Suppressor macrophage treated with lipopolysaccharide for 4 hours (primary cell): ENCODE measurements around the gene PADI2.
A peak's percentile ranks its signal among the peaks of the same experiment; 100 is the strongest.

Source experiments
- DNase-seq: peaks from one replicate; pipeline ENCODE4 v3.0.0-alpha.2; 2020

The PADI2 gene

GRCh38 chr1:17112076-17112475 is 7.2 kb downstream of the PADI2 start:
- no peak for DNase-seq

- no peak for DNase-seq
Measured at GRCh38 chr1:17110555-17110926, 8.7 kb downstream of the PADI2 start.

- DNase-seq = no peak
Measured at GRCh38 chr1:17109892-17110554, 9.2 kb downstream of the PADI2 start.

GRCh38 chr1:17108786-17109185 is 10.5 kb downstream of the PADI2 start:
- no peak for DNase-seq

- no peak for DNase-seq
Measured at GRCh38 chr1:17108360-17108759, 10.9 kb downstream of the PADI2 start.

GRCh38 chr1:17104782-17105181 is 14.5 kb downstream of the PADI2 start:
- no peak for DNase-seq

- DNase-seq = no peak
Measured at GRCh38 chr1:17102232-17102631, 17.0 kb downstream of the PADI2 start.

GRCh38 chr1:17101261-17101660 is 18.0 kb downstream of the PADI2 start:
- no peak for DNase-seq

GRCh38 chr1:17099616-17100340 is 19.5 kb downstream of the PADI2 start:
- no peak for DNase-seq

- DNase-seq = peak; percentile 48
Measured at GRCh38 chr1:17098446-17099317, 20.6 kb downstream of the PADI2 start.

GRCh38 chr1:17097787-17098186 is 21.5 kb downstream of the PADI2 start:
- no peak for DNase-seq

GRCh38 chr1:17097147-17097546 is 22.1 kb downstream of the PADI2 start:
- no peak for DNase-seq

- DNase-seq = no peak
Measured at GRCh38 chr1:17096584-17096983, 22.7 kb downstream of the PADI2 start.

- DNase-seq = no peak
Measured at GRCh38 chr1:17095141-17095540, 24.1 kb downstream of the PADI2 start.

GRCh38 chr1:17094664-17095063 is 24.6 kb downstream of the PADI2 start:
- DNase-seq = no peak

GRCh38 chr1:17093822-17094393 is 25.3 kb downstream of the PADI2 start:
- DNase-seq = no peak

GRCh38 chr1:17091252-17091651 is 28.0 kb downstream of the PADI2 start:
- DNase-seq = no peak

GRCh38 chr1:17089506-17089905 is 29.7 kb downstream of the PADI2 start:
- no peak for DNase-seq

- DNase-seq = peak; percentile 41
Measured at GRCh38 chr1:17086751-17087150, 32.5 kb downstream of the PADI2 start.

GRCh38 chr1:17084787-17085186 is 34.5 kb downstream of the PADI2 start:
- DNase-seq = no peak

GRCh38 chr1:17082761-17083160 is 36.5 kb downstream of the PADI2 start:
- no peak for DNase-seq

- no peak for DNase-seq
Measured at GRCh38 chr1:17081439-17081838, 37.8 kb downstream of the PADI2 start.

GRCh38 chr1:17080880-17081279 is 38.4 kb downstream of the PADI2 start:
- no peak for DNase-seq
